Endothelial cell of umbilical vein (primary cell): Measurements from ENCODE around the gene ABI3BP. TPM values are rescaled to one million over a fixed set of nuclear protein-coding genes. Genes with fewer than 3 reads are reported as not detected.

ENCODE experiments used
- BruUV-seq: library from RNA; stranded (reverse); fragments of 400-500 nt; replicated peaks from 2 replicates; lab custom pipeline; 2021; lab: Mats Ljungman, UMichigan
- CTCF ChIA-PET: fragments of 300-600, 350-600 bp; sonication (Branson Sonifier 250); formaldehyde crosslinking; loops from one replicate; lab custom pipeline; 2021; ENCODE audit warnings: antibody characterized with exemption, inconsistent platforms; lab: Charles Lee
- POLR2A ChIA-PET: fragments of 300-600, 350-600 bp; sonication (Branson Sonifier 250); formaldehyde crosslinking; loops from one replicate; lab custom pipeline; 2021; ENCODE audit warnings: antibody characterized with exemption, inconsistent platforms; lab: Charles Lee
- DNase-seq: peaks from one replicate; pipeline ENCODE4 v3.0.0-alpha.2; 2011; ENCODE audit warnings: low read depth, low spot score
- FAIRE-seq: peaks from 2 replicates; lab custom pipeline; 2011; peaks lifted over from hg19 to GRCh38; lab: Jason Lieb, UNC
- H2AFZ ChIP-seq: 2 replicates; pipeline ENCODE4 v1.6.0; 2012; ENCODE audit warnings: low read depth, low read length, control low read depth, inconsistent platforms
- H3K27ac ChIP-seq: 2 replicates; pipeline ENCODE4 v1.5.1; 2011; ENCODE audit warnings: low read depth, mild to moderate bottlenecking, control low read depth, low read length, moderate library complexity; ENCODE audit not compliant: insufficient read depth
- H3K27me3 ChIP-seq, 2 experiments: 2 replicates each; pipeline versions ENCODE4 v1.6.0 to v1.6.1; 2011; ENCODE audit warnings: low read length in 2 of 2, mixed read lengths in 1 of 2; ENCODE audit not compliant: control insufficient read depth in 2 of 2, insufficient read depth in 2 of 2
- H3K36me3 ChIP-seq, 2 experiments: 2 replicates in 1 of 2; 3 replicates in 1 of 2; pipeline ENCODE4 v1.5.1; 2011; ENCODE audit warnings: low read length in 2 of 2, mild to moderate bottlenecking in 1 of 2, moderate library complexity in 1 of 2; ENCODE audit not compliant: control insufficient read depth in 2 of 2, insufficient read depth in 2 of 2; ENCODE audit errors: extremely low read depth in 1 of 2
- H3K4me1 ChIP-seq: 3 replicates; pipeline ENCODE4 v1.5.1; 2011; ENCODE audit warnings: mild to moderate bottlenecking, low read length; ENCODE audit not compliant: control insufficient read depth, insufficient read depth; ENCODE audit errors: extremely low read depth
- H3K4me2 ChIP-seq: 2 replicates; pipeline ENCODE4 v1.6.1; 2011; ENCODE audit warnings: low read length, control low read depth, mixed read lengths; ENCODE audit not compliant: insufficient read depth
- H3K4me3 ChIP-seq, 3 experiments: fragments of 200-600 bp in 1 of 3; sonication (generic), shearing (Covaris generic) in 1 of 3; replicated peaks in 1 of 3; 2 replicates each; pipeline ENCODE4 v1.5.1; 2011 to 2016; ENCODE audit warnings: control low read depth in 3 of 3, low read length in 3 of 3, mild to moderate bottlenecking in 2 of 3, inconsistent platforms in 1 of 3, low read depth in 1 of 3, moderate library complexity in 1 of 3; ENCODE audit not compliant: insufficient read depth in 1 of 3
- H3K79me2 ChIP-seq: 2 replicates; pipeline ENCODE4 v1.6.0; 2012; ENCODE audit warnings: low read length, inconsistent platforms; ENCODE audit not compliant: control insufficient read depth, insufficient read depth
- H3K9ac ChIP-seq: replicated peaks from 2 replicates; pipeline ENCODE3; 2011; ENCODE audit warnings: low read length, control low read depth; ENCODE audit not compliant: insufficient read depth; ENCODE audit errors: extremely low read depth
- H3K9me1 ChIP-seq: replicated peaks from 3 replicates; pipeline ENCODE4 v1.6.0; 2011; ENCODE audit warnings: mild to moderate bottlenecking, low read length; ENCODE audit not compliant: control insufficient read depth, insufficient read depth; ENCODE audit errors: extremely low read depth
- H3K9me3 ChIP-seq: replicated peaks from 2 replicates; pipeline ENCODE4 v1.5.1; 2012; ENCODE audit warnings: low read length, inconsistent platforms; ENCODE audit not compliant: control insufficient read depth, insufficient read depth
- H4K20me1 ChIP-seq: replicated peaks from 2 replicates; pipeline ENCODE3; 2011; ENCODE audit warnings: mild to moderate bottlenecking, low read length; ENCODE audit not compliant: control insufficient read depth, insufficient read depth; ENCODE audit errors: extremely low read depth
- CTCF ChIP-seq, 2 donors: IDR thresholded peaks; 1 replicate in 1 of 2; 2 replicates in 1 of 2; pipeline ENCODE4 v1.5.1; 2011; ENCODE audit warnings: low read length in 2 of 2, mild to moderate bottlenecking in 2 of 2, moderate library complexity in 2 of 2, control low read depth in 1 of 2, inconsistent platforms in 1 of 2, low read depth in 1 of 2; ENCODE audit not compliant: insufficient read depth in 1 of 2; ENCODE audit errors: extremely low read depth in 1 of 2
- EZH2 ChIP-seq: IDR thresholded peaks from 2 replicates; pipeline ENCODE4 v1.6.1; 2012; ENCODE audit warnings: borderline replicate concordance, low read depth, mild to moderate bottlenecking, moderate library complexity, low read length, inconsistent platforms; ENCODE audit not compliant: severe bottlenecking
- FOS ChIP-seq: IDR thresholded peaks from 2 replicates; pipeline ENCODE4 v1.6.1; 2011; ENCODE audit warnings: mild to moderate bottlenecking, low read length, moderate library complexity, borderline replicate concordance; ENCODE audit not compliant: insufficient read depth
- GATA2 ChIP-seq: IDR thresholded peaks from 2 replicates; pipeline ENCODE4 v1.7.0; 2011; ENCODE audit warnings: low read depth, mild to moderate bottlenecking, moderate library complexity, mixed read lengths, low read length; ENCODE audit not compliant: insufficient read length, insufficient read depth
- JUN ChIP-seq: IDR thresholded peaks from 2 replicates; pipeline ENCODE4 v1.6.1; 2011; ENCODE audit warnings: borderline replicate concordance, low read depth; ENCODE audit not compliant: insufficient read length, insufficient read depth
- MAX ChIP-seq: IDR thresholded peaks from 2 replicates; pipeline ENCODE4 v1.6.1; 2011; ENCODE audit not compliant: insufficient read depth, insufficient read length
- MYC ChIP-seq: IDR thresholded peaks from one replicate; pipeline ENCODE4 v1.6.1; 2011; ENCODE audit warnings: mild to moderate bottlenecking, low read depth, low read length
- POLR2A ChIP-seq: IDR thresholded peaks from 2 replicates; pipeline ENCODE4 v1.6.1; 2012; ENCODE audit warnings: low read depth, mild to moderate bottlenecking, control low read depth, low read length
- POLR2AphosphoS5 ChIP-seq: IDR thresholded peaks from 2 replicates; pipeline ENCODE4 v1.6.1; 2012; ENCODE audit warnings: low read depth, mild to moderate bottlenecking, control low read depth, low read length, moderate library complexity; ENCODE audit not compliant: insufficient read depth
- dilution Hi-C: fragments of 300-500 bp; cut with MboI; formaldehyde crosslinking; loops from one replicate; pipeline ENCODE4 v1.15.0; 2019; ENCODE audit warnings: low sequenced_read_pairs; ENCODE audit not compliant: extremely low pct_ligation_motif_present
- intact Hi-C: fragments of 100-400 bp; cut with micrococcal nuclease; formaldehyde crosslinking; loops from one replicate; pipeline ENCODE4 v1.10.0; 2022
- polyA plus RNA-seq, 4 experiments: library from polyadenylated mRNA; depleted of rRNA in 3 of 4; stranded (reverse) in 3 of 4; unstranded in 1 of 4; fragments of >200 nt; gene quantifications; 2 replicates each; pipeline versions ENCODE4 v1.2.1 to v1.2.3, GENCODE V29; 2011 to 2012; ENCODE audit warnings: missing spikeins in 1 of 4
- total RNA-seq: library from RNA; stranded (reverse); gene quantifications from 2 replicates; pipeline ENCODE4 v1.2.3, GENCODE V29; 2021

The ABI3BP gene
- total and polyA plus RNA-seq, 2 donors (not counting 3 experiments of a cell fraction or from before 2014, with no cell fraction given), result 78.1 to 106 TPM

- no peak overlapping the region for H3K27ac ChIP-seq
- H4K20me1 ChIP-seq, result no peaks in the 10 kb centered on the region
- H3K79me2 ChIP-seq, result no peaks in the 10 kb centered on the region
- H2AFZ ChIP-seq, result no peak overlapping the region
- TF ChIP-seq FOS (no peak), POLR2AphosphoS5 (no peak), JUN (no peak), EZH2 (no peak), GATA2 (no peak), MAX (no peak), MYC (no peak), POLR2A (no peak), CTCF (IDR thresholded peaks at IDR 0.05; ENCODE audit: extremely low read depth in 1 of 2, insufficient read depth in 1 of 2, low read depth in 1 of 2, low read length in 2 of 2) (no peak)
- no peaks in the 10 kb centered on the region for H3K9me1 ChIP-seq
- CTCF ChIA-PET, result no interaction called here
- dilution Hi-C loops, result no loop called here
- no peaks in the 10 kb centered on the region for H3K9me3 ChIP-seq
- POLR2A ChIA-PET, result no interaction called here
- H3K4me3 ChIP-seq, result no peak overlapping the region
- DNase-seq (no peak), FAIRE-seq (no peak)
- H3K4me2 ChIP-seq, result no peak overlapping the region
- H3K4me1 ChIP-seq, result no peaks in the 10 kb centered on the region
- H3K36me3 ChIP-seq, result peaks cover 0 to 2% of the 10 kb centered on the region in 2 experiments
- intact Hi-C loops, result no loop called here
- no peaks in the 10 kb centered on the region for H3K27me3 ChIP-seq
- no peak overlapping the region for H3K9ac ChIP-seq
- no TSS peak for BruUV-seq
Observed at GRCh38 chr3:100783619-100784018, 209.6 kb downstream of the ABI3BP start.
